Muscle layer of colon (tissue), 2 donors: ENCODE data around the gene KRT6B.
"Not testable (repeated sequence)": the region's sequence is repeated elsewhere in the genome, so short reads cannot be mapped to it uniquely, and the experiment has no call there.

ENCODE experiments used
- H3K27ac ChIP-seq: one replicate; pipeline ENCODE4 v1.7.0; 2013; ENCODE audit warnings: low read depth, mild to moderate bottlenecking, low read length, moderate library complexity
- H3K27me3 ChIP-seq, 2 donors: one replicate each; pipeline ENCODE4 v1.7.0; 2013; ENCODE audit warnings: low read length in 2 of 2, mild to moderate bottlenecking in 2 of 2; ENCODE audit not compliant: insufficient read depth in 2 of 2, control insufficient read depth in 1 of 2
- H3K36me3 ChIP-seq: one replicate; pipeline ENCODE4 v1.7.0; 2013; ENCODE audit warnings: mild to moderate bottlenecking, low read length; ENCODE audit not compliant: insufficient read depth
- H3K4me1 ChIP-seq: one replicate; pipeline ENCODE4 v1.7.0; 2013; ENCODE audit warnings: mild to moderate bottlenecking, low read length; ENCODE audit not compliant: insufficient read depth
- H3K4me3 ChIP-seq, 2 donors: one replicate each; pipeline ENCODE4 v1.7.0; 2013; ENCODE audit warnings: low read length in 2 of 2, low read depth in 1 of 2, mild to moderate bottlenecking in 1 of 2, moderate library complexity in 1 of 2
- H3K9ac ChIP-seq: one replicate; pipeline ENCODE4 v1.7.0; 2013; ENCODE audit warnings: low read length
- H3K9me3 ChIP-seq: one replicate; pipeline ENCODE4 v1.7.0; 2013; ENCODE audit warnings: mild to moderate bottlenecking, low read length
- donor health status: abdominal sarcoma.
- donor health status: Adenocarcinoma of cecum.

Gene KRT6B

GRCh38 chr12:52418576-52419110 is 33.3 kb downstream of the KRT6B start:
- no peaks in the 10 kb centered on the region for H3K36me3 ChIP-seq
- H3K9ac ChIP-seq = no peak overlapping the region
- no peak overlapping the region for H3K4me3 ChIP-seq
- no peak overlapping the region for H3K27ac ChIP-seq
- H3K9me3 ChIP-seq = no peaks in the 10 kb centered on the region
- peaks cover 37% of the 10 kb centered on the region for H3K4me1 ChIP-seq
- no peaks in the 10 kb centered on the region for H3K27me3 ChIP-seq

GRCh38 chr12:52417740-52418139 is 34.2 kb downstream of the KRT6B start:
- Histone ChIP-seq H3K9me3 (no peaks in the 10 kb centered on the region), H3K27me3 (no peaks in the 10 kb centered on the region), H3K36me3 (no peaks in the 10 kb centered on the region), H3K4me3 (no peak overlapping the region), H3K9ac (no peak overlapping the region), H3K4me1 (peaks cover 36% of the 10 kb centered on the region), H3K27ac (no peak overlapping the region)

- no peaks in the 10 kb centered on the region for H3K36me3 ChIP-seq
- no peak overlapping the region for H3K4me3 ChIP-seq
- no peaks in the 10 kb centered on the region for H3K9me3 ChIP-seq
- H3K4me1 ChIP-seq = peaks cover 33% of the 10 kb centered on the region
- no peak overlapping the region for H3K9ac ChIP-seq
- no peak overlapping the region for H3K27ac ChIP-seq
- H3K27me3 ChIP-seq = no peaks in the 10 kb centered on the region
These were observed 35.2 kb downstream of the KRT6B start for GRCh38 chr12:52416795-52417194.

GRCh38 chr12:52415870-52416750 is 35.8 kb downstream of the KRT6B start:
- Histone ChIP-seq H3K27me3 (no peaks in the 10 kb centered on the region), H3K4me1 (peaks cover 35% of the 10 kb centered on the region), H3K27ac (no peak overlapping the region), H3K4me3 (peak overlapping the region in 1 of 2 donors; percentile 18), H3K9ac (no peak overlapping the region), H3K36me3 (no peaks in the 10 kb centered on the region), H3K9me3 (no peaks in the 10 kb centered on the region)

- Histone ChIP-seq H3K4me3 (no peak overlapping the region), H3K9ac (no peak overlapping the region), H3K36me3 (no peaks in the 10 kb centered on the region), H3K4me1 (peaks cover 38% of the 10 kb centered on the region), H3K27me3 (no peaks in the 10 kb centered on the region), H3K27ac (no peak overlapping the region), H3K9me3 (no peaks in the 10 kb centered on the region)
These were observed 37.0 kb downstream of the KRT6B start for GRCh38 chr12:52414936-52415335.

- Histone ChIP-seq H3K36me3 (no peaks in the 10 kb centered on the region), H3K9ac (no peak overlapping the region), H3K4me3 (no peak overlapping the region), H3K4me1 (peaks cover 38% of the 10 kb centered on the region), H3K27me3 (no peaks in the 10 kb centered on the region), H3K27ac (no peak overlapping the region), H3K9me3 (no peaks in the 10 kb centered on the region)
These were observed 38.1 kb downstream of the KRT6B start for GRCh38 chr12:52413782-52414345.

GRCh38 chr12:52413202-52413601 is 38.7 kb downstream of the KRT6B start:
- no peak overlapping the region for H3K27ac ChIP-seq
- no peaks in the 10 kb centered on the region for H3K36me3 ChIP-seq
- H3K9ac ChIP-seq = no peak overlapping the region
- no peaks in the 10 kb centered on the region for H3K27me3 ChIP-seq
- peaks cover 38% of the 10 kb centered on the region for H3K4me1 ChIP-seq
- H3K9me3 ChIP-seq = no peaks in the 10 kb centered on the region
- H3K4me3 ChIP-seq = no peak overlapping the region

- H3K27me3 ChIP-seq = no peaks in the 10 kb centered on the region
- H3K4me3 ChIP-seq = no peak overlapping the region
- no peaks in the 10 kb centered on the region for H3K36me3 ChIP-seq
- no peak overlapping the region for H3K9ac ChIP-seq
- no peaks in the 10 kb centered on the region for H3K9me3 ChIP-seq
- H3K4me1 ChIP-seq = peaks cover 38% of the 10 kb centered on the region
- H3K27ac ChIP-seq = no peak overlapping the region
These were observed 40.1 kb downstream of the KRT6B start for GRCh38 chr12:52411815-52412214.

GRCh38 chr12:52410589-52411248 is 41.2 kb downstream of the KRT6B start:
- not testable (repeated sequence) for H3K27ac ChIP-seq, H3K36me3 ChIP-seq, H3K27me3 ChIP-seq, H3K9me3 ChIP-seq, H3K9ac ChIP-seq, H3K4me3 ChIP-seq
- H3K4me1 ChIP-seq = peaks cover 27% of the 10 kb centered on the region

- Histone ChIP-seq H3K4me1 (peaks cover 6% of the 10 kb centered on the region), H3K27me3 (peaks cover 0 to 4% of the 10 kb centered on the region in 2 donors), H3K9me3 (no peaks in the 10 kb centered on the region), H3K36me3 (no peaks in the 10 kb centered on the region), H3K27ac (no peak overlapping the region), H3K4me3 (no peak overlapping the region), H3K9ac (no peak overlapping the region)
These were observed 44.0 kb downstream of the KRT6B start for GRCh38 chr12:52407918-52408317.

- Histone ChIP-seq H3K27me3 (peaks cover 0 to 4% of the 10 kb centered on the region in 2 donors), H3K4me1 (peaks cover 2% of the 10 kb centered on the region), H3K9ac (no peak within 1 kb of the TSS), H3K27ac (no peak within 1 kb of the TSS), H3K36me3 (no peaks in the 10 kb centered on the region), H3K4me3 (no peak within 1 kb of the TSS), H3K9me3 (no peaks in the 10 kb centered on the region)
These were observed 46.0 kb downstream of the KRT6B start, which contains the start of gene KRT82 for GRCh38 chr12:52405922-52406385. Gene KRT82 (minus strand): TSS chr12:52406335. CDS start chr12:52406277, 58 bp downstream.
